Measurements from ENCODE around the gene ARL17B. TPM values are rescaled to one million over a fixed set of nuclear protein-coding genes. Genes with fewer than 3 reads are reported as not detected.
"Not testable (repeated sequence)": the region's sequence is repeated elsewhere in the genome, so short reads cannot be mapped to it uniquely, and the experiment has no call there.

ARL17B gene
- total RNA-seq, 2 experiments from 2014 or later = 23.2 to 23.8 TPM

GRCh38 chr17:46361145-46361735 lies 326 bp downstream of the ARL17B start:
- H3K4me1 Mint-ChIP-seq, H3K9me3 Mint-ChIP-seq, H3K4me3 Mint-ChIP-seq, POLR2A ChIA-PET, H3K36me3 Mint-ChIP-seq, H3K27ac Mint-ChIP-seq, DNase-seq, H3K27me3 Mint-ChIP-seq: not testable (repeated sequence)
- peak; percentile 59 for ATAC-seq (ENCODE audit: low read depth)

- H3K27ac Mint-ChIP-seq; H3K27me3 Mint-ChIP-seq; ATAC-seq (ENCODE audit: low read depth); POLR2A ChIA-PET; DNase-seq; H3K4me1 Mint-ChIP-seq; H3K4me3 Mint-ChIP-seq; H3K9me3 Mint-ChIP-seq; H3K36me3 Mint-ChIP-seq: not testable (repeated sequence)
Measured at GRCh38 chr17:46353856-46354255, 7.7 kb downstream of the ARL17B start.

GRCh38 chr17:46349060-46349459 lies 12.5 kb downstream of the ARL17B start:
- DNase-seq; POLR2A ChIA-PET; H3K9me3 Mint-ChIP-seq; ATAC-seq (ENCODE audit: low read depth); H3K27me3 Mint-ChIP-seq; H3K4me3 Mint-ChIP-seq; H3K4me1 Mint-ChIP-seq; H3K36me3 Mint-ChIP-seq; H3K27ac Mint-ChIP-seq: not testable (repeated sequence)

GRCh38 chr17:46348345-46348744 lies 13.2 kb downstream of the ARL17B start:
- H3K4me3 Mint-ChIP-seq, H3K4me1 Mint-ChIP-seq, H3K9me3 Mint-ChIP-seq, POLR2A ChIA-PET, H3K27me3 Mint-ChIP-seq, H3K36me3 Mint-ChIP-seq, DNase-seq, H3K27ac Mint-ChIP-seq: not testable (repeated sequence)
- peak; percentile 56 for ATAC-seq (ENCODE audit: low read depth)

GRCh38 chr17:46342131-46342530 lies 19.4 kb downstream of the ARL17B start:
- H3K27ac Mint-ChIP-seq; H3K4me1 Mint-ChIP-seq; ATAC-seq (ENCODE audit: low read depth); POLR2A ChIA-PET; H3K4me3 Mint-ChIP-seq; DNase-seq; H3K27me3 Mint-ChIP-seq; H3K36me3 Mint-ChIP-seq; H3K9me3 Mint-ChIP-seq: not testable (repeated sequence)

GRCh38 chr17:46341220-46341619 lies 20.3 kb downstream of the ARL17B start:
- H3K4me1 Mint-ChIP-seq; ATAC-seq (ENCODE audit: low read depth); H3K9me3 Mint-ChIP-seq; H3K36me3 Mint-ChIP-seq; H3K27me3 Mint-ChIP-seq; POLR2A ChIA-PET; DNase-seq; H3K4me3 Mint-ChIP-seq; H3K27ac Mint-ChIP-seq: not testable (repeated sequence)

- H3K27me3 Mint-ChIP-seq; H3K4me3 Mint-ChIP-seq; H3K36me3 Mint-ChIP-seq; POLR2A ChIA-PET; DNase-seq; ATAC-seq (ENCODE audit: low read depth); H3K4me1 Mint-ChIP-seq; H3K27ac Mint-ChIP-seq; H3K9me3 Mint-ChIP-seq: not testable (repeated sequence)
Measured at GRCh38 chr17:46294831-46295230, 66.7 kb downstream of the ARL17B start, which contains the start of gene LRRC37A. LRRC37A (plus strand) TSS chr17:46295131; CDS start chr17:46295134, 3 bp downstream.

- H3K36me3 Mint-ChIP-seq; DNase-seq; ATAC-seq (ENCODE audit: low read depth); H3K9me3 Mint-ChIP-seq; H3K27me3 Mint-ChIP-seq; POLR2A ChIA-PET: not testable (repeated sequence)
- Mint-ChIP-seq H3K4me1 (peaks cover 15% of the 10 kb centered on the region), H3K27ac (peak overlapping the region; percentile 71), H3K4me3 (peak overlapping the region; percentile 39)
Measured at GRCh38 chr17:46291618-46292017, 69.9 kb downstream of the ARL17B start.

- H3K27me3 Mint-ChIP-seq, POLR2A ChIA-PET, H3K36me3 Mint-ChIP-seq, H3K9me3 Mint-ChIP-seq, DNase-seq: not testable (repeated sequence)
- peak overlapping the region; percentile 39 for H3K4me3 Mint-ChIP-seq
- peak overlapping the region; percentile 71 for H3K27ac Mint-ChIP-seq
- peaks cover 15% of the 10 kb centered on the region for H3K4me1 Mint-ChIP-seq
- ATAC-seq (ENCODE audit: low read depth) = peak; percentile 91
Measured at GRCh38 chr17:46290906-46291546, 70.5 kb downstream of the ARL17B start.

GRCh38 chr17:46287587-46287986 lies 74.0 kb downstream of the ARL17B start:
- POLR2A ChIA-PET = interaction anchor here (0.6 kb wide), 1 partner anchor 379 kb away, joined by 3 read pairs; no protein-coding TSS in a partner anchor
- H3K9me3 Mint-ChIP-seq = not testable (repeated sequence)
- DNase-seq = peak; percentile 24

GRCh38 chr17:46286764-46287221 lies 74.8 kb downstream of the ARL17B start:
- H3K27me3 Mint-ChIP-seq, H3K36me3 Mint-ChIP-seq, H3K4me3 Mint-ChIP-seq, POLR2A ChIA-PET, H3K9me3 Mint-ChIP-seq: not testable (repeated sequence)
- Mint-ChIP-seq H3K4me1 (peaks cover 22% of the 10 kb centered on the region), H3K27ac (peak overlapping the region; percentile 4)
- ATAC-seq (ENCODE audit: low read depth) = peak; percentile 83
- peak; percentile 18 for DNase-seq

More at GRCh38 chr17:46287587-46287986, 74.0 kb downstream of the ARL17B start:
- ATAC-seq (ENCODE audit: low read depth); H3K27me3 Mint-ChIP-seq; H3K4me3 Mint-ChIP-seq; H3K36me3 Mint-ChIP-seq; H3K27ac Mint-ChIP-seq: not testable (repeated sequence)
- H3K4me1 Mint-ChIP-seq = peaks cover 22% of the 10 kb centered on the region

GRCh38 chr17:46285500-46285899 lies 76.1 kb downstream of the ARL17B start:
- H3K4me3 Mint-ChIP-seq; H3K27me3 Mint-ChIP-seq; H3K9me3 Mint-ChIP-seq; DNase-seq; ATAC-seq (ENCODE audit: low read depth); H3K27ac Mint-ChIP-seq; H3K36me3 Mint-ChIP-seq; POLR2A ChIA-PET: not testable (repeated sequence)
- H3K4me1 Mint-ChIP-seq = peaks cover 13% of the 10 kb centered on the region

GRCh38 chr17:46284467-46284866 lies 77.1 kb downstream of the ARL17B start:
- H3K9me3 Mint-ChIP-seq; H3K27ac Mint-ChIP-seq; DNase-seq; H3K36me3 Mint-ChIP-seq; ATAC-seq (ENCODE audit: low read depth); H3K27me3 Mint-ChIP-seq; POLR2A ChIA-PET; H3K4me3 Mint-ChIP-seq: not testable (repeated sequence)
- H3K4me1 Mint-ChIP-seq = peaks cover 15% of the 10 kb centered on the region

GRCh38 chr17:46282635-46283034 lies 78.9 kb downstream of the ARL17B start:
- H3K27ac Mint-ChIP-seq; POLR2A ChIA-PET; ATAC-seq (ENCODE audit: low read depth): not testable (repeated sequence)

More at GRCh38 chr17:46282635-46283034, 78.9 kb downstream of the ARL17B start:
- not testable (repeated sequence) for H3K4me3 Mint-ChIP-seq, H3K36me3 Mint-ChIP-seq, H3K9me3 Mint-ChIP-seq, H3K27me3 Mint-ChIP-seq, DNase-seq
- peaks cover 15% of the 10 kb centered on the region for H3K4me1 Mint-ChIP-seq

Measured in activated naive CD8-positive, alpha-beta T cell treated with anti-CD3 and anti-CD28 coated beads, Interleukin-2, amount 10 ng/mL, durations not matched to agents 7 days and 5 days (primary cell).